Measurements from ENCODE around the gene NLGN3.
A peak's percentile ranks its signal among the peaks of the same experiment; 100 is the strongest.

NLGN3 gene

DNA sequence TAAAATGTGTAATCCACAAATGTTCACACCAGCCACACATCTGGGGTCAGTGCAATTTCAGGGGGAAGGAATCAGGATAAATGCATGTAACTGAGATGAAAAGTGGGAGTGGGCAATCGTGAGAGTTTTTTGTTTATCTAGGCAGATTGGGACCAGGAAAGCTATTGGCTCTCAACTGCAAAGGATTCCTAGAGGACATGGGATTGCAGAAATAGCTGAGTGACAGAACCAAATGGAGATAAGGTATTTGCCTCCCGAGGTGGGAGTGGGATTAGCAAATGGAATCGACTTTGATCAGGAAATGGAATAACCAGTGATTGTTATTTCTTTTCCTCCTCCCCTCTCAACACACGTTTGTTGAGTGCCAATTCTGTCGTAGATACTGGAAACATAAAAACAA, 39.5 kb downstream of the NLGN3 start:
- H3K4me3 ChIP-seq (ENCODE audit: low read length) = no peak overlapping the region
- DNase-seq (ENCODE audit: low read depth) = no peak
- TF ChIP-seq, protein P1, sequence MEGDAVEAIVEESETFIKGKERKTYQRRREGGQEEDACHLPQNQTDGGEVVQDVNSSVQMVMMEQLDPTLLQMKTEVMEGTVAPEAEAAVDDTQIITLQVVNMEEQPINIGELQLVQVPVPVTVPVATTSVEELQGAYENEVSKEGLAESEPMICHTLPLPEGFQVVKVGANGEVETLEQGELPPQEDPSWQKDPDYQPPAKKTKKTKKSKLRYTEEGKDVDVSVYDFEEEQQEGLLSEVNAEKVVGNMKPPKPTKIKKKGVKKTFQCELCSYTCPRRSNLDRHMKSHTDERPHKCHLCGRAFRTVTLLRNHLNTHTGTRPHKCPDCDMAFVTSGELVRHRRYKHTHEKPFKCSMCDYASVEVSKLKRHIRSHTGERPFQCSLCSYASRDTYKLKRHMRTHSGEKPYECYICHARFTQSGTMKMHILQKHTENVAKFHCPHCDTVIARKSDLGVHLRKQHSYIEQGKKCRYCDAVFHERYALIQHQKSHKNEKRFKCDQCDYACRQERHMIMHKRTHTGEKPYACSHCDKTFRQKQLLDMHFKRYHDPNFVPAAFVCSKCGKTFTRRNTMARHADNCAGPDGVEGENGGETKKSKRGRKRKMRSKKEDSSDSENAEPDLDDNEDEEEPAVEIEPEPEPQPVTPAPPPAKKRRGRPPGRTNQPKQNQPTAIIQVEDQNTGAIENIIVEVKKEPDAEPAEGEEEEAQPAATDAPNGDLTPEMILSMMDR (IDR thresholded peaks at IDR 0.05; ENCODE audit: insufficient read depth, low read depth, low read length, missing control alignments) = no peak

DNA sequence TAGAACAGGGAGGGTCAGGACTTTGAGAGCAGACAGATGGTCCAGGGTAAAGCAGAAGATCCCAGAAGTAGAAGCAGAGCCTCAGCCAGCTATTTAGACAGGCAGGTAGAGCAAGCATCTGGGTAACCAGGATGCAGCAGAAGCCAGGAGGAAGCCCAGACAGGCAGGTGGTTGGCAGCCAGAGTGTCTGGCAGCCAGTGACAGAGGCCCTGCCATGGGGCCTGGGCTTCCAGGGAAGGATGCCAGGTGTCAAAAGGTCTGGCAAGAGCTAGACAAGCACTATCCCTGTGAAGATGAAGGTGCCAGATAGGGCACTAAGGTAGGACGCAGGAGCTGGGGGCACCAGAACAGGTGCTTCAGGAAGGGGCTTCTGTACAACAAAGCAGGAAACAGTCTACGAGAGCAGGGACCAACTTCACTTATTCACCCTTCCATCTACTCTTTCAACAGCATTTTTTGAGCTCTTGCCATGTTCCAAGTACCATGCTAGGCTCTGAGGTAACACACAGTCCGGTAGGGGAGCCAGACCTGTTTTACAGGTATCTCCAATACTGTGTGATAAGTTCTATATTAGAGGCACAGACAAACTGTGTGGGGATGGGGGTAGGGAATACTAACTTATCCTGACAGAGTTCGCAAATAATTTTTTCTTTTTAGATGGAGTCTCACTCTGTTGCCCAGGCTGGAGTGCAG, 40.3 kb downstream of the NLGN3 start:
- TF ChIP-seq, protein P1 (IDR thresholded peaks at IDR 0.05; ENCODE audit: insufficient read depth, low read depth, low read length, missing control alignments) = peak; percentile 11
- no peak overlapping the region for H3K4me3 ChIP-seq (ENCODE audit: low read length)
- peak; percentile 43 for DNase-seq (ENCODE audit: low read depth)

DNA sequence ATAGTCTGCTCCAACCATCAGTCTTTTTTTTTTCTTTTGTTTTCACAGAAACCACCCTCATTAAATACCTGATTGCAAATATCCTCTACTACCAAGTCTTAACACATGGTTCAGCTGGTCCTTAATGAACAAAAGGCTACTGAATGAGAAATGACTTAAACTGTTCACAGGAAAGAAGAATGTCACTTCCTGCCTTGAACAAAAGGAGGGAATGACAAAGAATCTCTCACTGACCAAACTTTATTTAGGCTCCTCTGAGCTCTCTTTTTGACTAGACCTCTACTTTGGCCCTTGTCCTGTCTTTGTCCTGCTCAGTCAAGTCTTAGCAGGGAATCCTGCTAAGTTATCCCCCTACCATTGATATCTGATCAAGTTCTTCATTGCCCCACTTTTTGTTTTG, 46.6 kb downstream of the NLGN3 start:
- TF ChIP-seq, protein P1 (IDR thresholded peaks at IDR 0.05; ENCODE audit: insufficient read depth, low read depth, low read length, missing control alignments) = no peak
- no peak overlapping the region for H3K4me3 ChIP-seq (ENCODE audit: low read length)
- no peak for DNase-seq (ENCODE audit: low read depth)

DNA sequence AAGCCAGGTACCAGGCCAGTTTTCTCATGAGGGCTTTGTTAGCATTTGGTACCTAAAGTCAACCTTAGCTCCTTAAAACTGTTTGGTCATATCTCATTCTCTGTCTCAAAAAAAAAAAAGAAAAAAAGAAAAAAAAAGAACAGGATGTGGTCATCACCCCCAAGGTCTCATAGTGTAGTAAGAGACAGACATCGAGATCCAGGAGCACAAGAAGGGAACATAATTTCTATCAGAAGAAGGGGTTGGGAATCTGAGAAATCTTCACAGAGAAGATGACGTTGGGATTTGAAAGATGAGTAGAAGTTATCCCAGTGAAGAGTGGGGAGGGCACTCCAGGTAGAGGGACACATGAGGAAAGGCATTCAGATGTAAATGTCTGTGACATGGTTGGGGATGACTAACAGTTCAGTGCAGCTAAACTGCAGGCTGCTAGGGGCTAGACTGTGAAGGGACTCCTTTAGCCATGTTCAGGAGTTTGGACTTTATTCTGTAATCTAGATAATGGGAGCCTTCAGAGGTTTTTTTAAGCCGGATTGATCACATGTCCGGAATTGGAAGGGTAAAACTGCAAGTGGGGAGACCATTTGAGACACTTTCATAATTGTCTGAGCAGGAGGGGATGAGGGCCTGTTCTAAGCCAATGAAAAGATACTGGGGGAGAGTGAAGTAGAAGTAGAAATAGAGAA, 51.5 kb downstream of the NLGN3 start:
- DNase-seq (ENCODE audit: low read depth) = no peak
- no peak overlapping the region for H3K4me3 ChIP-seq (ENCODE audit: low read length)
- TF ChIP-seq, protein P1 (IDR thresholded peaks at IDR 0.05; ENCODE audit: insufficient read depth, low read depth, low read length, missing control alignments) = no peak

DNA sequence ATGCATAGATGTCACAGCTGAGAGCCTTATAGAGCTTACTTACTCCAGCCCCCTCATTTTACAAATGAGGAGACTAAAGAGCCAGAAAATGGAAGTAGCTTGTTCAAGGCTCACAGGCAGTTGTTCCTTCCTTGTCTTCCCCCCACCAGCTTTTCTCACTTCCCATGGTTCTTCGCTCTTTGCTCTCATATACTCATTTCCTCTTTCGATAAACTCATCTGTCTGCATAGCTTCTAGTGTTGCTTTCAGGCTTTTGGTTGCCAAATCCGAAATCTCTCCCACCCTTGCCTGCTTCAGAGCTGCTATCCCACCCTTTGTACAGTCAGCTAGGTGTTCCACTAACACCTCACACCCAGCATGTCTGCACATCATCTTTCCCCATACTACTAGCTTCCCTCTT, 53.4 kb downstream of the NLGN3 start:
- no peak for DNase-seq (ENCODE audit: low read depth)
- H3K4me3 ChIP-seq (ENCODE audit: low read length) = no peak overlapping the region
- TF ChIP-seq, protein P1 (IDR thresholded peaks at IDR 0.05; ENCODE audit: insufficient read depth, low read depth, low read length, missing control alignments) = no peak

DNA sequence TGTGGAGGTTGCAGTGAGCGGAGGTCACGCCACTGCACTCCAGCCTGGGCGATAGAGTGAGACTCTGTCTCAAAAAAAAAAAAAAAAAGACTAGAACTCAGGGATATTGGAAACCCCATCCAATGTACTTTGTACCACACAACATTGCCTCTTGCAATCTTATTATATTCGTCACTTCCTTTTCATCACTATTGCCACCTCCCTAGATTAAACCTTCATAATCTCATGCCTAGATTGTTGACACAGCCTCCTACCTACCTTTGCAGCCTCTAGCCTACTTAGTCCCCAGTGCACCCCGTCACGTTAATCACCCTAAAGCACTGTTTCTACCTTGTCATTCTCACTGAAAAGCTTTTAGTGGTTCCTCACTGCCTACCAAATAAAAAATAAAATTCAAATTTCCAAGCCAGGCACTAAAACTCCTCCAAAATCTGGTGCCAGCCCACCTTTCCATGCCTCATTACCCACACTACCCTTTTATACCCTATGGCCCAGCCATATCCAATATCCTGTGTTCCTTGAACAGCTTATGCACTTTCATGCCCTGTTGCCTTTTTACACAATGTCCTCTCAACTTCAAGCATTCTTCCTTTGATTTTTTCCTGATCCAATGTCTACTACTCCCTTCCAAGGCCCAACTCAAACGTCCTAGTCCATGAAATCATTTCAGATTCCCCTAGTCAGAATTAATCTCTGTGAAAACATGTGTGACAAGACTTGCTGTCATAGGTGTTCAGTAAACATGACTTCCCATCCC, 54.8 kb downstream of the NLGN3 start:
- DNase-seq (ENCODE audit: low read depth) = no peak
- TF ChIP-seq, protein P1 (IDR thresholded peaks at IDR 0.05; ENCODE audit: insufficient read depth, low read depth, low read length, missing control alignments) = no peak
- no peak overlapping the region for H3K4me3 ChIP-seq (ENCODE audit: low read length)
